Glomerular endothelial cell (primary cell): ENCODE results near the gene FZD2. TPM values are rescaled to one million over a fixed set of nuclear protein-coding genes. Genes with fewer than 3 reads are reported as not detected.

Experiments used
- DNase-seq: peaks from one replicate; pipeline ENCODE4 v3.0.0-alpha.2; 2011; ENCODE audit warnings: low read depth, low spot score; ENCODE audit errors: extremely low read depth
- total RNA-seq: library from RNA; depleted of rRNA; stranded (reverse); fragments of >200 nt; gene quantifications from 2 replicates; pipeline ENCODE4 v1.2.3, GENCODE V29; 2015

FZD2 gene
- total RNA-seq, 1 donor from 2014 or later = 2.8 TPM

DNA sequence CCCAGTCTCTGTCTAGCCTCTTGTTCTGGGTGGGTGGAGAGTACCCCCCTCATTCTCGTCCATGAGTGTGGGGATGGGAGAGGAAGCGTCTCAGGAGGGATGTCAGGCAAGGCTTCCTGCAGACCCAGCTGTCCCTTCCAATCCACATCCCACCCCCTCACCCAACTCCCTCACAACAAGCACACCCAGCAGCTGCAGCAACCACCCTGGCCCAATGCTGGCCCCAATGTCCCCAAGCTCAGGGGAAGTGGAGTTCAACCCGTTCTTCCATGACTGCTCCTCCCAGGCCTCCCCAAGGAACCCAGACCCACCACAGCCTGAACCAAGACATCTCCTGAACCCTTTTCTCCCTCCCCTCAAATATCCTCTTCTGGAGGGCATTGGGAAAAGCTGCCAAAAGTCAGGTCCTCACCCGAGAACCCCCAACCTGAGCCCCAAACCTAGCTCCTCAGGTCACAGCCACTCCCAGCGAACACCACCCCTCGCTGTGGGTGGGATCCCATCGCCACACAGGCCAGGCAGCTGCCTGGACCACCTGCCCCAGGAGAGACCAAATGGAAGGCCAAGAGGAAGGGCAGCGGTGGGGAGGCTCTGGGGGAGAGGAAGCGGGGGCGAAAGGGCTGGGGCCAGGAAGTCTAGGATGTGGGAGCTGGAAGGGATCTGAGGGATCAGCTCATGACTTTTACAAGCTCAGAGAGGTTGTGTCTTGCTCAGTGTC lies 47.6 kb downstream of the FZD2 start:
- no peak for DNase-seq

GRCh38 chr17:44606658-44607057 lies 49.4 kb downstream of the FZD2 start:
- DNase-seq = no peak

- DNase-seq = no peak
Observed at GRCh38 chr17:44607836-44608690, 50.8 kb downstream of the FZD2 start.

DNA sequence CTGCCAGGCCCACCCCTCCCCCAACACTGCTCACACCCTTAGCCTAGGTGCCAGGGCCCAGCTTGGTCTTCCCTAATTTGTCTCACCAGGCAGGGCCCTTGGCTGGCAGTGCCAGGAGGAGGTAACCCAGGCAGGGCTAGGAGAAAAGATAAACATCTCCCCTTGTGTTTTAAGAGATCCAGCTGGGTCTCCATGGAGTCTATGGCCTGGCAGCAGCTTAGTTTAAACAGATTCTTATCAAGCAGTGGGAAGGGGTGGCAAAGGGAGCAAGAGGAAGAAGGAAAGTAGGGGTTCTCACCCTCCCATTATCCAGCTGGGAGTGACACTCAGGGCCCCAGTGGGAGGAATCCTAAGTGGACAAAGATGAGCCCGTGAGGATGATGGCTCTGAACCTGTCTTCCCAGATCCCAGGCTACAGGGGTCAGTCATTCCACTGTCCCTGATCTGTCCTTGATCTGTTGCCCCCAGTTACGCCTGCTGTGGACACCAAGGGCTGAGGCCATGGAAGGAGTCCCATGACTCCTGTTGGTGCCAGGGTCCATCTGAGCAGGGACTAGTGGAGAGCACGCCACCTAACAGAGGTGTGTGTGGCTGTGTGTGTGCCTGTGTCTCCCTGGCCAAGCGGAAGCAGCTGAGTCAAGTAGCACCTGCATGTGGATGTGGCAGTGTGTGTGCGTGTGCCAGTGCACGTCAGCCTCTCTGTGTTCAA lies 51.6 kb downstream of the FZD2 start:
- no peak for DNase-seq

- no peak for DNase-seq
Observed at GRCh38 chr17:44610331-44610730, 53.0 kb downstream of the FZD2 start.

Other genes with a start within 250 kb of the FZD2 start
- gene RUNDC3A, start 248.9 kb upstream of the FZD2 start, total RNA-seq = 0.58 and 0.82 TPM in 2 replicates
- 100 and 126 TPM in 2 replicates for gene SLC25A39, start 232.7 kb upstream of the FZD2 start, total RNA-seq
- 1,120 and 1,192 TPM in 2 replicates for gene GRN, start 212.2 kb upstream of the FZD2 start, total RNA-seq
- 25.0 and 28.9 TPM in 2 replicates for gene FAM171A2, start 193.6 kb upstream of the FZD2 start, total RNA-seq
- 0.23 and 0.24 TPM in 2 replicates for gene ITGA2B, start 167.8 kb upstream of the FZD2 start, total RNA-seq
- gene GPATCH8, start 54.1 kb upstream of the FZD2 start, total RNA-seq = 20.6 and 26.4 TPM in 2 replicates
- 0.35 TPM in 1 of 2 replicates, not detected in the other for gene MEIOC, start 99.0 kb downstream of the FZD2 start, total RNA-seq
- gene CCDC43, start 132.3 kb downstream of the FZD2 start, total RNA-seq = 15.5 and 20.3 TPM in 2 replicates
- 4.9 and 6.6 TPM in 2 replicates for gene DBF4B, start 151.2 kb downstream of the FZD2 start, total RNA-seq
- 0.23 and 2.5 TPM in 2 replicates for gene ADAM11, start 201.5 kb downstream of the FZD2 start, total RNA-seq